Left cardiac atrium (tissue), 4 donors: ENCODE measurements around the gene FGF3. TPM values are rescaled to one million over a fixed set of nuclear protein-coding genes. Genes with fewer than 3 reads are reported as not detected.

ENCODE experiments used
- ATAC-seq, 2 donors: fragments of 200-7000 bp; cut with Tn5 transposase; one replicate each; pipeline ENCODE4 v1.9.1; 2020; ENCODE audit warnings: mild to moderate bottlenecking in 2 of 2, moderate library complexity in 2 of 2
- DNase-seq: peaks from one replicate; pipeline ENCODE4 v3.0.0-alpha.2; 2020
- intact Hi-C, 2 donors: fragments of 100-400 bp; cut with DNase I; formaldehyde crosslinking; loops; one replicate each; pipeline versions ENCODE4 v1.14.1 to v1.15.1; 2022 to 2023
- total RNA-seq, 2 donors: library from RNA; stranded (reverse); fragmentation: NEBNext Ultra II Directional; extraction: Animal tissue kit (Norgen Biotek cat#: 25700); gene quantifications; one replicate each; pipeline ENCODE4 v1.2.1, GENCODE V29; 2021
- donor health status: DM: no; HTN: yes; CAD: no.
- donor health status: DM: no; HTN: yes; CAD: no; lungs with severe emphysema.
- donor health status: DM: yes; HTN: yes; CAD: no.
- donor health status: Dilated cardiomyopathy.

FGF3 gene
- total RNA-seq, 2 donors from 2014 or later, result not detected

GRCh38 chr11:69852056-69852455, 32.8 kb upstream of the FGF3 start:
- no peak for DNase-seq
- intact Hi-C loops, result no loop called here
- no peak for ATAC-seq

DNA sequence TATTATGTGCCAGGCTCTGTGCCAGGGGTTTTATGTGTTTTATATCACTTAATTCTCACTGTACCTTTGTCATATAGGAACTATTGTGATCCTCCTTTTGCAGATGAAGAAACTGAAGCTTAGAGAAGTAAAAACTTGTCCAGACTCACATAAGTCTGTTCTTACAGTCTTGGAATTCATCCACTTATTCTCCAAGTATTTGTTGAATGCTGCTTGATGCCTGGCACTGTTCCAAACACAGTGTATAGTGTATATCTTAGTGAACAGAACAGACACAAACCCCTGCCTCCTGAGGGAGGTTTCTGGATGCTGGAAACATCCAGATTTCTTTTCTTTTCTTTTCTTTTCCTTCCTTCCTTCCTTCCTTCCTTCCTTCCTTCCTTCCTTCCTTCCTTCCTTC, 29.0 kb upstream of the FGF3 start:
- intact Hi-C loops, result no loop called here
- DNase-seq (no peak), ATAC-seq (no peak)

DNA sequence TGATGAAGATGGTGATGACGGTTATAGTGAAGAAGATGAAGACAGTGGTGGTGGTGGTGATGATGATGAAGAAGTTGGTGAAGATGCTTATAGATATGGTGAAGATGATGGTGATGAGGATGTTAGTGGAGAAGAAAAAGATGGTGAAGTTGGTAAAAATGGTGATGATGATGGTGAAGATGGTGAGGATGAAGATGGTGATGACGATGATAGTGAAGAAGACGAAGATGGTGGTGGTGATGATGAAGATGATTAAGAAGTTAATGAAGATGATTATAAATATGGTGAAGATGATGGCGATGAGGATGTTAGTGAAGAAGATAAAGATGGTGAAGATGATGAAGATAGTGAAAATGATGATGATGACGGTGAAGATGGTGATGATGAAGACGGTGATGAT, 25.2 kb upstream of the FGF3 start:
- intact Hi-C loops, result no loop called here
- DNase-seq, result no peak
- no peak for ATAC-seq

DNA sequence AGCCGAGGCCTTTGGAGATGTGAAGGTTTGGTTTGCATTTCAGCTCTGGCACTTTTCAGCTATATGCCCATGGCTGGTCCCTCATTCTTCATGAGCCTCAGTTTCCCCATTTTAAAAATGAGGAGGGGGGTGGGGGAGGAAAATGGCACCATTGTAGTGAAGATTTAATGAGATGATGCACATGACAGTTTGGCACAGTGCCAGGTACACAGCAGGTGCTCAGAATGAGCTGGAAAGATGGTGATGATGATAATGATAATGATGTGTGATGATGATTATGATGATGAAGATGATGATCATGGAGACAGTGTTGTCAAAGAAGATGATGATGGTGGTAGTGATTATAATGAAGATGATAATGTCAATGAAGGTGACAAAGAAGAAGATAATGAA, 24.3 kb upstream of the FGF3 start:
- ATAC-seq (no peak), DNase-seq (no peak)
- intact Hi-C loops, result no loop called here

DNA sequence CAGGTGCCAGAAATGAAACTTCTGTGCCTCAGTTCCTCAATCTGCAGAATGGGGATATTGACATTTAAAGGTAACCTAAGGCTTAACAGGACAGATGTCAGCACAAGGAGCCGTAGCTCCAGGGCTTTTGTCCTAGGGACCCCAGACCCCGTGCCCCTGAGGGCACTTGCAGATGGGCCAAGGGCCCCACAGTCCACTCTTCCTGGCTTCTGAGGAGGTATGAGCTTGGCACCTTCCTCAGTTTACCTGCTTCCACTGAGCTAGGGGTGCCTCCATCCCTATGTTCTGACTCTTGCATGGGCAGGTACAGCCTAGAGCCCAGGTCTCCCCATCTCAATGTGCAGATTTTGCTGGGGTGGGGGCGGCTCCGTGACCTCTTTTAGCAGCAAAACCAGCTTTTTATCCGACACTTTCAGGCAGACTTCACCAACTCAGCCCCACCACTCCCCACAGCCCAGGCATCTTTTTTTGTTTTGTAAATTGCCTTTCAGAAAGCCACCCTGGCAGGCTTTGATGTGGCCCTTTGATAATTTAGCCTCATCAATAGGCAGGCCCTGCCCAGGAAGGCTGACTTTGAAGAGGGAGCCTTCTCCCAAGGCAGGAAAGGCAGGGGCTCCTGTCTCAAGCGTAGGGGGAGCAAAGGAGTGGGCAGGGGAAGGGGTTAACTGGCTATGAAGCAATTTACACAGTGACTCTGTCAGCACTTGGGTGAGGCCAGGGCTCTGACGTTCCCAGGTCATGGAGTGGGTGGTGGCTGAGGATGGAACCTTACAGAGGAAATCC, 23.7 kb upstream of the FGF3 start:
- ATAC-seq (no peak), DNase-seq (no peak)
- intact Hi-C loops, result no loop called here

GRCh38 chr11:69841859-69842698, 22.9 kb upstream of the FGF3 start:
- ATAC-seq (no peak), DNase-seq (no peak)
- intact Hi-C loops, result no loop called here

DNA sequence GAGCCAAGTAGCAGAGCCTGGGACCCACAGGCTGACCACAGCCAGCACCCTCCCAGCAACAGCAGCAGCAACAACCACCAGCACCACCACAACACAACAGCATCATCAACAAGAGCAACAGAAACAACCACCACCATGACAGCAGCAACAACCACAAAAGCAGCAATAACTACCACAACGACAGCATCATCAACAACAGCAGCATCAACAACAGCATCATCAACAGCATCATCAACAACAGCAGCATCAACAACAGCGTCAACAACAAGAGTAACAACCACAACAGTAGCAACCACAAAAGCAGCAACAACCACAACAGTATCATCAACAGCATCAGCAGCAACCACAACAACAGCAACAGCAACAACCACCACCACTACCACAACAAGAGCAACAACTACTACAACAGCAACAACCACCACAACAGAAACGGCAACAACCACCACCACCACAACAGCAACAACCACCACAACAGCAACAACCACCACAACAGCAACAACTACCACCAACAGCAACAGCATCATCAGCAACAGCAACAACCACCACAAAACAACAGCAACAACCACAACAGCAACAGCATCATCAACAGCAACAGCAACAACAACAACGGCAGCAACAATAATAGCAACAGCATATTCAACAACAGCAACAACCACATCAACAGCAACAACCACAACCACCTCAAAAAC, 22.1 kb upstream of the FGF3 start:
- intact Hi-C loops, result no loop called here
- no peak for ATAC-seq

GRCh38 chr11:69840371-69841169, 21.4 kb upstream of the FGF3 start:
- DNase-seq, result no peak
- intact Hi-C loops, result no loop called here

More for the DNA sequence above, 22.1 kb upstream of the FGF3 start:
- no peak for DNase-seq

DNA sequence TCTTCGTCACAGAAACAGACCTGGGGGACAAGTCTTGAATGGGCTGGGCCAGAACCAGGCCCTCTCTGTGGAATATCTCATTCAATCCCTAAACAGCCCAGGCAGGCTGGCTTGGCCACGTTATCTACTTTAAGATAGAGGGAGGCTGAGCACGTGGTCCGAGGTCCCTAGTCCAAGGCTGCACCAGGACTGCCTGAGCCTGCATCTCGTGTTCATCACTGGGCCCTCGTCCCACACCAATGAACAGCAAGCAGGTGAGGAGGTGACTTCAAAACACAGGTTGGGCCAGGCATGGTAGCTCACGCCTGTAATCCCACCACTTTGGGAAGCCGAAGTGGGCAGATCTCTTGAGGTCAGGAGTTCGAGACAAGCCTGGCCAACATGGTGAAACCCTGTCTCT, 20.3 kb upstream of the FGF3 start:
- ATAC-seq, result no peak
- intact Hi-C loops, result no loop called here
- DNase-seq, result no peak

More at GRCh38 chr11:69840371-69841169, 21.4 kb upstream of the FGF3 start:
- ATAC-seq, result no peak

GRCh38 chr11:69837791-69838190, 18.6 kb upstream of the FGF3 start:
- no peak for ATAC-seq
- DNase-seq, result no peak
- intact Hi-C loops, result no loop called here

DNA sequence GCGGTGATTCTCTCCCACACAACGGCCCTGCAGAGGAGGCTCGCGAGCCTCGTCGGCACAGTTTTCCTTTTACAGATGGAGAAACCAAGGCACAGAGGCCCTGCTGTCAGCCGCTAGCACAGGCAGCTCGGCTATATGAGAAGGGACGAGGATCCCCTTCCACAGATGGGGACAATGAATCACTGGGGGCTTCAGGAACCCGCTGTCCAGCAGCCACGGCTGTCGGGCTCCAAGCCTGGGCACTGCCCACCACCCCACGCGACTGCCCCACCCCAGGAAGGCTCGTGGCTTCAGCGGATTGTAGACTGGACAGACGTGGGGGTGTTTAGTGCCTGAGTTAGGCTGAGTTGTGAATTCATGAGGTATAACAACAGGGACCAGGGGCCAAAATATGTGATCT, 17.2 kb upstream of the FGF3 start:
- intact Hi-C loops, result no loop called here
- DNase-seq (no peak), ATAC-seq (no peak)

- no peak for DNase-seq
- intact Hi-C loops, result no loop called here
- no peak for ATAC-seq
Measured at GRCh38 chr11:69834811-69835800, 15.9 kb upstream of the FGF3 start.

- no peak for DNase-seq
- ATAC-seq, result no peak
- intact Hi-C loops, result no loop called here
Measured at GRCh38 chr11:69834251-69834650, 15.0 kb upstream of the FGF3 start.

DNA sequence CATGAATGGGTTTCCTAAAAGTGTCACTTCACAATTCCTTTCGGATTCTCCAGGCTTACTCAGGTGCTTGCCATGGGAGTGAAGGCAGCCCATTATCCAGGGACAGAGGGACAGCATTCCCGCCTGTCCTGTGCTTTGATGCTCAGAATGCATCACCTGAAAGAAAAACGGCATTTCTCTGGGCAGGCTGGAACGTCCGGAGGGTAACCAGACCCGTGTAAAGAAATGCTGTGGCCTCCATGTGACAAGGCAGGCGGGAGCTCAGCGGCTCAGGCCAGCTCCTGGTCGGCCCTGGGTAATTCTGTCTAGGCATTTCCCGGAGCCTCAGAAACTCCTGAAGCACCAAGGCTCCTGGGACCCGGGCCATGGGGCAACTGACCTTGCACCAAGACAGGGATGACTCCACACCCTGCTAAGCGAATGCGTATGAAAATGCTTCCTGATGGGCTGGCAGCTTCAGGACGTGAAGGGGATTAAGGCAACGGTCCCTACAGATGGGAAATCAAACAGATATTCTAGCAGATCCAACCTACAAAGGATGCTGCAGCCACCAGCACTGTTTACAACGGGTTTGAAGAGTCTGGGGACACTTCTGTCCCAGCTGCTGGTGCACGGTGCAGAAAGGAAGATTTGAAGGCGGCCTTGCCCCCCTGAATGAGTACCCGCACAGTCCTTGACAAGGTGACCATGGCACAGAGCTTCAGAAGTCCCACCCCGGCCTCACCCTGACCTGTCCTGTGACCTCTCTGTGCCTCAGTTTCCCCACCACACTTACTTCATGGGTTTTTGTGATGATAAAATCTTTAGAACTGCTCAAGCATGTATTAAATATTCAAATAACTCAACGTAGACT, 13.6 kb upstream of the FGF3 start:
- ATAC-seq (no peak), DNase-seq (no peak)
- intact Hi-C loops, result no loop called here

DNA sequence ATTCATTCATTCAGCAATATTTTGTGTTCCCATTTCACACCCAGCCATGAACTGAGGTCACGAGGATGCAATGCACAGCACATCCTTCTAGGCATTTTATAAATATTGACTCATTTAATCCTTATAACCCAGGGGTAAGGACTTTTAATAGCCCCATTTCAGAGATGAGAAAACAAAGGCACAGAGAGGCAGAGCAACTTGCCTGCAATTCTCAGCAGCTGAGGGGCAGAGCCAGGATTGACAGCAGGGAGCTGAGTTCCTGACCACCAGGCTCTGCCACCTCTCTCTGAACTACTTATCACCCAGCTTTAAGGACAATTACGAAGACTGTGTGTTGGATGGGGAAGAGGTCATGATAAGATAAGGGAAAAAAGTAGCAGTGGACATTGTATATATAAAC, 12.8 kb upstream of the FGF3 start:
- ATAC-seq (no peak), DNase-seq (no peak)
- intact Hi-C loops, result no loop called here

DNA sequence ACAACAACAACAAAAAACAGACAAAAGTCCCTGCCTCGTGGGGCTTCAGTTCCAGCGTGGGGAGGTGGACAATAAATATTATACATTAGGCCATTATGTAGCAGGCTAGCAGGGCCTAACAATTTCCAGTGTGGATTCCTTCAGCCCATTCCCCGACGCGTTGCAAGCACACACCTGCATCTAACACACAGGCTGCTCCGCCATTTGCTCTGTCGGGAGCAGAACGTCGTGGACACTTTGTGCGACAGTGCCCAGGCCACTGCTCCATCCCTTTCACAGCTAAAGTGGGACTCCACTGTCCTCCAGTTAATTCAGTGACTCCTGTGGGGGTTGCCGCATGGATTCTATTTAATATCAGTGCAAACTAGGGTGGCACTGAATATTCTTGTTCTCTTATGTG, 10.9 kb upstream of the FGF3 start:
- no peak for DNase-seq
- intact Hi-C loops, result no loop called here
- no peak for ATAC-seq

DNA sequence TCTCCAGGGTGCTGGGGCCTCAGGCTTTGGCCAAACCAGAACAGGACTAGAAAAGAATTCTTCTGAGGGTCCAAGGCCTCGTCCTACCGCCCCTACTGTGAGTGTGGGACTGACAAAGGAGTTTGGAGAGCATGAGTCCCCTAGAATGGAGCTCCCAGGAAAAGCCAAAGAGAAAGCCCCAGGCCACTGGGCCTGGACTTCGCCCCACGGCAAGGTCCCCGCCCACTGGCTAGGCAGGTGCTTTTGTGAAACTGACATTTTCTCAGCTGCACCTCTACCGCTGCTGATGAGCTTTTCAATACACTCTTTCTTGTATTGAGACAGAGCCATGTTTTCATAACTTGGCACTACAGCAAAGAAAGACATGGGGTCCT, 9.7 kb upstream of the FGF3 start:
- intact Hi-C loops, result no loop called here
- DNase-seq (no peak), ATAC-seq (no peak)
